Smooth muscle cell (in vitro differentiated cells): ENCODE results near the gene HLA-DOA. TPM values are rescaled to one million over a fixed set of nuclear protein-coding genes. Genes with fewer than 3 reads are reported as not detected.

Experiments used
- DNase-seq: peaks from one replicate; lab custom pipeline; 2025; ENCODE audit not compliant: unreplicated experiment; lab: John Stamatoyannopoulos, UW
- H2AFZ ChIP-seq: fragments of 200-600 bp; sonication (generic); 2 replicates; pipeline ENCODE4 v1.6.0; 2016; ENCODE audit warnings: antibody characterized with exemption, low read depth, mild to moderate bottlenecking
- H3F3A ChIP-seq: fragments of 200-600 bp; sonication (generic); 2 replicates; pipeline ENCODE4 v1.6.0; 2017; ENCODE audit warnings: antibody characterized with exemption, low read depth
- H3K27ac ChIP-seq: fragments of 200-600 bp; sonication (generic); 2 replicates; pipeline ENCODE4 v1.5.1; 2016; ENCODE audit warnings: low read depth, mild to moderate bottlenecking
- H3K27me3 ChIP-seq: fragments of 200-600 bp; sonication (generic); 2 replicates; pipeline ENCODE4 v1.6.1; 2016; ENCODE audit warnings: low read depth, mild to moderate bottlenecking
- H3K36me3 ChIP-seq: fragments of 200-600 bp; sonication (generic); 2 replicates; pipeline ENCODE4 v1.5.1; 2016; ENCODE audit warnings: low read depth
- H3K4me1 ChIP-seq: fragments of 200-600 bp; sonication (generic); 2 replicates; pipeline ENCODE4 v1.5.1; 2016; ENCODE audit warnings: low read depth
- H3K4me2 ChIP-seq: fragments of 200-600 bp; sonication (generic); 2 replicates; pipeline ENCODE4 v1.6.0; 2016; ENCODE audit warnings: mild to moderate bottlenecking
- H3K4me3 ChIP-seq: fragments of 200-600 bp; sonication (generic); 2 replicates; pipeline ENCODE4 v1.5.1; 2016; ENCODE audit warnings: mild to moderate bottlenecking
- H3K79me2 ChIP-seq: fragments of 200-600 bp; sonication (generic); 2 replicates; pipeline ENCODE4 v1.6.0; 2016; ENCODE audit warnings: low read depth, mild to moderate bottlenecking
- H3K9ac ChIP-seq: fragments of 200-600 bp; sonication (generic); 2 replicates; pipeline ENCODE4 v1.6.0; 2016; ENCODE audit warnings: low read depth
- H3K9me3 ChIP-seq: fragments of 200-600 bp; sonication (generic); replicated peaks from 2 replicates; pipeline ENCODE4 v1.5.1; 2016; ENCODE audit warnings: low read depth
- H4K20me1 ChIP-seq: fragments of 200-600 bp; sonication (generic); 2 replicates; pipeline ENCODE4 v1.6.0; 2016; ENCODE audit warnings: low read depth
- CTCF ChIP-seq: fragments of 200-600 bp; sonication (generic); IDR thresholded peaks from 2 replicates; pipeline ENCODE4 v1.5.1; 2017; ENCODE audit warnings: borderline replicate concordance, mild to moderate bottlenecking, antibody characterized with exemption; ENCODE audit not compliant: insufficient read depth, poor library complexity, severe bottlenecking
- WGBS: methylation state at CpG from one replicate; pipeline ENCODE4 v1.1.7; 2016; ENCODE audit warnings: low lambda C conversion rate; 5-methylcytosine and 5-hydroxymethylcytosine counted together
- polyA plus RNA-seq: library from polyadenylated mRNA; unstranded; fragments of >200 nt; fragmentation: Nextera tagmentation; extraction: Ambion mirVana; gene quantifications from 2 replicates; pipeline ENCODE4 v1.2.1, GENCODE V29; 2016
- total RNA-seq: library from RNA; depleted of rRNA; stranded (reverse); fragments of >200 nt; gene quantifications from 2 replicates; pipeline ENCODE4 v1.2.3, GENCODE V29; 2014

The HLA-DOA gene
- total and polyA plus RNA-seq, 2 experiments from 2014 or later = 0.09 TPM; not detected in 1

GRCh38 chr6:33014841-33015634, 5.6 kb upstream of the HLA-DOA start:
- DNase-seq = no peak
- no peak overlapping the region for H3K9ac ChIP-seq
- H3K79me2 ChIP-seq = no peaks in the 10 kb centered on the region
- no peak overlapping the region for H2AFZ ChIP-seq
- peak; percentile 77 for TF ChIP-seq CTCF
- H3K9me3 ChIP-seq = no peaks in the 10 kb centered on the region
- H3K27ac ChIP-seq = no peak overlapping the region
- no peaks in the 10 kb centered on the region for H3F3A ChIP-seq
- H4K20me1 ChIP-seq = no peaks in the 10 kb centered on the region
- H3K4me1 ChIP-seq = peaks cover 1% of the 10 kb centered on the region
- no peak overlapping the region for H3K4me2 ChIP-seq
- H3K36me3 ChIP-seq = no peaks in the 10 kb centered on the region
- H3K4me3 ChIP-seq = no peak overlapping the region
- H3K27me3 ChIP-seq = no peaks in the 10 kb centered on the region
- 27% methylated on average over 6 of the region's 6 CpGs for WGBS

DNA sequence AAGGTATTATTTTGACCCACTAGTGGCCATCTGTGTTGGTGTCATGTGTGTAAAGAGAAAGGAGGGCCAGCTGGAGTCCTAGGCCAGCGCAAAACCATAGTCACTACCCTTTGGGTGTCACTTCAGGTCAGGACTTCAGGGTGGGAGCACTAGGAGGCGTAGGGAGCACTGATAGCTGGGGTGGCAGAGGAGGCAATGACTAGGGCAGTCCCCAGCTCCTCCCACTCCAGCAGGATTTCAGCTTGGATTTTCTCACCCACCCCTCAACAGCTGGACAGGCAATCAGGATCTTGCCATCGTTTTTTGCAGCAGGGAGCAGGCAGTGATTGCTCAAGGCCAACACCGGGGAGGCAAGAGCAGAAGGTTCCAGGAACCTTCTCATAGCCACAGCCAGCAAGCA, 4.2 kb upstream of the HLA-DOA start:
- no peak for TF ChIP-seq CTCF
- Histone ChIP-seq H3K27ac (no peak overlapping the region), H3K4me2 (no peak overlapping the region), H3K4me1 (peaks cover 9% of the 10 kb centered on the region), H3K36me3 (no peaks in the 10 kb centered on the region), H3F3A (no peaks in the 10 kb centered on the region), H3K4me3 (no peak overlapping the region), H3K9me3 (no peaks in the 10 kb centered on the region), H3K9ac (no peak overlapping the region), H4K20me1 (no peaks in the 10 kb centered on the region), H3K79me2 (no peaks in the 10 kb centered on the region), H3K27me3 (no peaks in the 10 kb centered on the region), H2AFZ (no peak overlapping the region)
- 69% methylated on average over 4 of the region's 4 CpGs for WGBS
- DNase-seq = no peak

DNA sequence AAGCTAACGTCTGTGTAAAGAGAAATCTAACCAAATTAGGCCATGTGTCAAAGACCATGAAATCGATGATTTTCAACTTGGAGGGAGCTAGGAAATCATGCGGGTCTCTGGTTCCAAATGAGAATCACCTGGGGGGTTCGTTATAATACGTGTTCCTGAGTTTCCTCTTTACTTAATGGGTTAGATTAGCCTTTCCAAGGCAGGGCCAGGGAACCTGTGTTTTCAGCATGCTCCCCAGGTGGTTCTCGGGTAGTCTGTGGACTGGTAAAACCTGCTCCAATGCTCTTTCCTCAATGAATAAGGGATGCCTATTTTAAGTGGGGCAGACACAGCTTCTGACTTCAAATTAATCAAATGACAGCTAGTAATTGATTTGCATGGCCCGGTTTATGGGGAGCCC, 965 bp upstream of the HLA-DOA start:
- no peaks in the 10 kb centered on the region for H4K20me1 ChIP-seq
- H3K4me3 ChIP-seq = no peak overlapping the region
- no peak for DNase-seq
- H3F3A ChIP-seq = no peaks in the 10 kb centered on the region
- WGBS = 71% methylated on average over 7 of the region's 7 CpGs
- no peak overlapping the region for H3K4me2 ChIP-seq
- no peaks in the 10 kb centered on the region for H3K9me3 ChIP-seq
- TF ChIP-seq CTCF = no peak
- no peaks in the 10 kb centered on the region for H3K36me3 ChIP-seq
- no peak overlapping the region for H2AFZ ChIP-seq
- no peak overlapping the region for H3K27ac ChIP-seq
- H3K27me3 ChIP-seq = no peaks in the 10 kb centered on the region
- no peaks in the 10 kb centered on the region for H3K79me2 ChIP-seq
- H3K9ac ChIP-seq = no peak overlapping the region
- H3K4me1 ChIP-seq = peaks cover 9% of the 10 kb centered on the region

DNA sequence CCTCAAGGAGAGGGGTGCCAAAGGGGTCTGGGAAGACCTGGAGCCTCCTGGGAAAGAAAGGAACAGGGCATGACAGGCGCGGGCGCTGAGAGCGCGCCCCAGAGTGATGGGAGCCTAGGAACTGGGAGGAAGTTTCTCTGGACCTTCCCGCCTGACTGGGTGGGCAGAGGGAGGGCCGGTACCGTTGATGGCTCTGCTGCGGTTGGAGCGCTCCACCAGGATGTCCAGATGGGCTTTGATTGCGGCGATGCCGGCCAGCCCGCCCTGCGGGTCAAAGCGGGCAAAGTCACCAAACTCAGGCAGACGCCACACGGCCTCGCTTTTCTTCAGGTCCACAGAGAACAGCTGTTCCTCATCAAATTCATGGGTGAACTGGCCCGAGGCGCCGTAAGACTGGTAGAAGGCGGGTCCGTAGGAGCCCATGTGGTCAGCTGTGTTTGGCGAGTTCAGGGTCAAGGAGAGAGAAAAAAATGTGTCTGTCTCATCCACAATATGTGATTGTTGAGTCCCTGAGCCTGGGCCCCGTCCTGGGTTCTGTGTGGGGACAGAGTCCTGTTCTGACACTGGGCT, 1.5 kb downstream of the HLA-DOA start:
- Histone ChIP-seq H2AFZ (no peak overlapping the region), H3F3A (no peaks in the 10 kb centered on the region), H3K79me2 (no peaks in the 10 kb centered on the region), H3K4me3 (no peak overlapping the region), H3K27me3 (peaks cover 16% of the 10 kb centered on the region), H3K36me3 (no peaks in the 10 kb centered on the region), H3K4me2 (no peak overlapping the region), H3K9ac (no peak overlapping the region), H4K20me1 (no peaks in the 10 kb centered on the region), H3K9me3 (no peaks in the 10 kb centered on the region), H3K4me1 (peaks cover 9% of the 10 kb centered on the region), H3K27ac (no peak overlapping the region)
- DNase-seq = no peak
- TF ChIP-seq CTCF = no peak
- WGBS = 89% methylated on average over 23 of the region's 26 CpGs
